ENCODE results near the gene PAPOLG. TPM values are rescaled to one million over a fixed set of nuclear protein-coding genes. Genes with fewer than 3 reads are reported as not detected.
"Not testable (repeated sequence)": the region's sequence is repeated elsewhere in the genome, so short reads cannot be mapped to it uniquely, and the experiment has no call there.

The PAPOLG gene
- total RNA-seq, 2 donors from 2014 or later, result 23.2 to 34.1 TPM

- H3K36me3 ChIP-seq (ENCODE audit: control insufficient read depth, insufficient read depth, low read length), result no peaks in the 10 kb centered on the region
- no peak overlapping the region for H3K27ac ChIP-seq (ENCODE audit: low read depth, low read length)
- TF ChIP-seq CTCF (conservative IDR thresholded peaks at IDR 0.05), result no peak
- H3K9ac ChIP-seq (ENCODE audit: extremely low read depth, low read length, poor library complexity, severe bottlenecking), result no peak overlapping the region
- Mint-ChIP-seq H3K4me1 (no peaks in the 10 kb centered on the region), H3K27ac (no peak overlapping the region), H3K27me3 (ENCODE audit: insufficient read depth) (peaks cover 3% of the 10 kb centered on the region), H3K36me3 (ENCODE audit: low read depth) (no peaks in the 10 kb centered on the region), H3K4me3 (no peak overlapping the region), H3K9me3 (no peaks in the 10 kb centered on the region)
- no peaks in the 10 kb centered on the region for H3K4me1 ChIP-seq (ENCODE audit: control insufficient read depth, insufficient read depth, low read length)
- no peaks in the 10 kb centered on the region for H3K27me3 ChIP-seq (ENCODE audit: control insufficient read depth, insufficient read depth, low read length, poor library complexity, severe bottlenecking)
- 73 to 89% methylated on average over 3 to 10 of the region's 10 CpGs for WGBS, 2 experiments (ENCODE audit: insufficient coverage in 1 of 2, insufficient read length in 1 of 2)
- no peaks in the 10 kb centered on the region for H3K9me3 ChIP-seq (ENCODE audit: control insufficient read depth, low read length)
- H3K4me3 ChIP-seq (ENCODE audit: low read length), result no peak overlapping the region
- DNase-seq, result no peak
These were observed 67.7 kb downstream of the PAPOLG start for GRCh38 chr2:60823694-60824305.

GRCh38 chr2:60825666-60826065 lies 69.6 kb downstream of the PAPOLG start:
- DNase-seq, result no peak
- TF ChIP-seq CTCF (conservative IDR thresholded peaks at IDR 0.05), result no peak
- Histone ChIP-seq H3K36me3 (ENCODE audit: control insufficient read depth, insufficient read depth, low read length) (no peaks in the 10 kb centered on the region), H3K27ac (ENCODE audit: low read depth, low read length) (no peak overlapping the region), H3K27me3 (ENCODE audit: control insufficient read depth, insufficient read depth, low read length, poor library complexity, severe bottlenecking) (no peaks in the 10 kb centered on the region), H3K4me1 (ENCODE audit: control insufficient read depth, insufficient read depth, low read length) (no peaks in the 10 kb centered on the region), H3K9ac (ENCODE audit: extremely low read depth, low read length, poor library complexity, severe bottlenecking) (no peak overlapping the region), H3K9me3 (ENCODE audit: control insufficient read depth, low read length) (no peaks in the 10 kb centered on the region), H3K4me3 (ENCODE audit: low read length) (no peak overlapping the region)
- no peaks in the 10 kb centered on the region for H3K9me3 Mint-ChIP-seq
- no peaks in the 10 kb centered on the region for H3K36me3 Mint-ChIP-seq (ENCODE audit: low read depth)
- peaks cover 6% of the 10 kb centered on the region for H3K27me3 Mint-ChIP-seq (ENCODE audit: insufficient read depth)
- no peak overlapping the region for H3K27ac Mint-ChIP-seq
- 78 to 83% methylated on average over 1 to 2 of the region's 2 CpGs for WGBS, 2 experiments (ENCODE audit: insufficient coverage in 1 of 2, insufficient read length in 1 of 2)
- H3K4me3 Mint-ChIP-seq, result no peak overlapping the region
- no peaks in the 10 kb centered on the region for H3K4me1 Mint-ChIP-seq

- H3K4me3 Mint-ChIP-seq, result no peak overlapping the region
- no peaks in the 10 kb centered on the region for H3K36me3 Mint-ChIP-seq (ENCODE audit: low read depth)
- Histone ChIP-seq H3K4me1 (ENCODE audit: control insufficient read depth, insufficient read depth, low read length) (no peaks in the 10 kb centered on the region), H3K9me3 (ENCODE audit: control insufficient read depth, low read length) (no peaks in the 10 kb centered on the region), H3K27me3 (ENCODE audit: control insufficient read depth, insufficient read depth, low read length, poor library complexity, severe bottlenecking) (no peaks in the 10 kb centered on the region), H3K4me3 (ENCODE audit: low read length) (no peak overlapping the region), H3K27ac (ENCODE audit: low read depth, low read length) (no peak overlapping the region), H3K36me3 (ENCODE audit: control insufficient read depth, insufficient read depth, low read length) (no peaks in the 10 kb centered on the region), H3K9ac (ENCODE audit: extremely low read depth, low read length, poor library complexity, severe bottlenecking) (no peak overlapping the region)
- 94 to 100% methylated on average over 1 to 2 of the region's 2 CpGs for WGBS, 2 experiments (ENCODE audit: insufficient coverage in 1 of 2, insufficient read length in 1 of 2)
- H3K4me1 Mint-ChIP-seq, result no peaks in the 10 kb centered on the region
- no peaks in the 10 kb centered on the region for H3K9me3 Mint-ChIP-seq
- no peak for DNase-seq
- TF ChIP-seq CTCF (conservative IDR thresholded peaks at IDR 0.05), result no peak
- no peak overlapping the region for H3K27ac Mint-ChIP-seq
- H3K27me3 Mint-ChIP-seq (ENCODE audit: insufficient read depth), result peaks cover 7% of the 10 kb centered on the region
These were observed 70.0 kb downstream of the PAPOLG start for GRCh38 chr2:60826111-60826510.

- not testable (repeated sequence) for H3K27ac Mint-ChIP-seq; H3K4me1 ChIP-seq (ENCODE audit: control insufficient read depth, insufficient read depth, low read length); H3K27me3 Mint-ChIP-seq (ENCODE audit: insufficient read depth); H3K4me3 Mint-ChIP-seq; H3K36me3 ChIP-seq (ENCODE audit: control insufficient read depth, insufficient read depth, low read length); DNase-seq; H3K9me3 Mint-ChIP-seq; H3K36me3 Mint-ChIP-seq (ENCODE audit: low read depth); H3K4me1 Mint-ChIP-seq; H3K27me3 ChIP-seq (ENCODE audit: control insufficient read depth, insufficient read depth, low read length, poor library complexity, severe bottlenecking); H3K9ac ChIP-seq (ENCODE audit: extremely low read depth, low read length, poor library complexity, severe bottlenecking); H3K4me3 ChIP-seq (ENCODE audit: low read length); H3K9me3 ChIP-seq (ENCODE audit: control insufficient read depth, low read length); H3K27ac ChIP-seq (ENCODE audit: low read depth, low read length)
- 85 to 96% methylated on average over 3 of the region's 3 CpGs for WGBS, 2 experiments (ENCODE audit: insufficient coverage in 1 of 2, insufficient read length in 1 of 2)
These were observed 70.8 kb downstream of the PAPOLG start for GRCh38 chr2:60826860-60827259.
